ENCODE results near the gene BMP5.

Gene BMP5

DNA sequence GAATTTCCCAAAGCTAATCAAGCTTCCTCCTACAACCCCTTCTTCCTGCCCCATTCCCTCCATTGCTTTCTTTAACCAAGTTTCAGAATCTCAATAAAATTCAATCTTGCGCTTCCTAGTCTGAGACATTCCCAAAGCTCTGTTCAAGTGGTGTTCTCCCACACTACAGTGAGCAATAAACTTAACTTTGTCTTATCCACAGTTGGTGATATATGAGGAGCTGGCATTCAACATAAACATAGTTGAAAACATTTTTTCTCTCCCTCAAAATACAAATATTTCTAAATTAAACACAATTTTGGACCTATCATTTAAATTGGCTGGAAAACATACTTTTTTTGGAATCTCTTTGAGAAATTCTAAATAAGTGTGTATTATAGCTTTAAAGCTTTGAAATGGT lies 166.7 kb downstream of the BMP5 start:
- no peak for DNase-seq (ENCODE audit: low read depth in 2 of 2)

DNA sequence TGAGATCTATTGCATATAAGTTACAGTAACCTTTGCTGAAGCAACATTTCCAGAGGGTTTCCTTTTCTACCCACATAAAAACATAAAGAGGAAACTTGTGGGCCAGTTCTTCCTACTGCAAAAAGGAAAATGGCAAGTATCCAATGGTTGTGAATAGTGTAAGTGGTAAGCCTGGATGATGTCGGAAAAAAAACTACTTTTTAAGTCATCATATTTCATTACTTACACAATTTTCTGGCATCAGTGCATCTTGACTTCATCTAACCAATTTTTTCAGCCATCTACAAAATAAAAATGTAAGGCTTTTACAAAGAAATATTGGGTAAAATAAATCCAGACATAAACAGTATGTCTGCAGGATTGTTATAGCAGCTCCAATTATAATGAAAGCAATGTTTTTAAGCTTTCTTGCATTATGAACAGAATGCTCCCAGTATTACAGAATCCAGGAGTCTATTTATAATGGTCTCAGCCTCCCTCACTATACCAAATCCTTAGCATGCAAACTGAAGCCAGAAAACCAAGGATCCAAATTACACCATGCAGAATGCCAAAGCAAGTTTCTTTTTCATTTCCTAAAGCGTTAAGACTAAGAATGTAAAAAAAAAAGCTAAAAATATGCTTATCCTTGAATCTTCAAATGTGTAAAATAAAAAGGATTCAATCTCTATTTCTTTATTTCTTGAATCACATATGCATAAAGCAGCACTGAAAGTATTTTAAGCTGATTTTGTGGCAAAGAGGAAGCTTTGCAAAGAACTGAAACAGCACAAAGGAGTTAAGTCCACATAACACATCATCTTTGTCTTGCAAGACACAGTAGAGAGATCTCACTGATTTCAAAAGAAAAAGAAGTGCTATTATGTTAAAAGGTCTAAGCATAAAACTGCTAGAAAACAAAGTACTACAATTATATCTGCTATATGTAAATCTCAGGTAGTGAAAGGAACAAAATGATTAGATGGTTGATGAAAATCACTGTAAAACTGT lies 169.6 kb downstream of the BMP5 start:
- no peak for DNase-seq (ENCODE audit: low read depth in 2 of 2)

DNA sequence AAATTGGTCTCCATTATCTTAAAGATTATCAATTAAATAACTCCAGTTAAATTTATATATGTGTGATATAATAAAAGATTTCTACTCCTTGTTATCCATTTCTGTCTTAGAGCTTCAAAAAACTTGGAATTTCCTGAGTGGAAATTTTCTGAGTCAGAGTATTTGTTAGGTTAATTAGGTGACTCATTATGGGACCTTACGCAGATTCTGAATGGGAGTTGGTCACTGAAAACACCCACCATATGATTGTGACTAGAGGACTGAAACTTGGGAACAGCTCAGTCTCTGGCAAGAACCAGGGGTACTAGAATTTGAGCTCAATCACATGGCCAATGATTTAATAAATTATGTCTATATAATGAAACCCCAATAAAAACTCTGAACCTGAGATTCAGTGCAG lies 171.0 kb downstream of the BMP5 start:
- no peak for DNase-seq (ENCODE audit: low read depth in 2 of 2)
